Fibroblast of lung (primary cell): ENCODE data around the gene ATP2B2. TPM values are rescaled to one million over a fixed set of nuclear protein-coding genes. Genes with fewer than 3 reads are reported as not detected.

Source experiments
- DNase-seq, 2 donors: peaks; one replicate each; pipeline versions ENCODE4 v3.0.0 to v3.0.0-alpha.2; 2010; ENCODE audit warnings: low read depth in 2 of 2
- H2AFZ ChIP-seq: 2 replicates; pipeline ENCODE4 v1.5.1; 2012; ENCODE audit warnings: low read length, control low read depth, inconsistent platforms
- H3K27ac ChIP-seq: 2 replicates; pipeline ENCODE4 v1.5.1; 2011; ENCODE audit warnings: low read length, control low read depth; ENCODE audit not compliant: insufficient read depth
- H3K27me3 ChIP-seq: 2 replicates; pipeline ENCODE4 v1.5.1; 2011; ENCODE audit warnings: mild to moderate bottlenecking, low read length; ENCODE audit not compliant: control insufficient read depth, insufficient read depth
- H3K36me3 ChIP-seq: 2 replicates; pipeline ENCODE4 v1.5.1; 2011; ENCODE audit warnings: low read length; ENCODE audit not compliant: control insufficient read depth, insufficient read depth
- H3K4me1 ChIP-seq: 2 replicates; pipeline ENCODE4 v1.5.1; 2011; ENCODE audit warnings: low read length; ENCODE audit not compliant: control insufficient read depth, insufficient read depth; ENCODE audit errors: extremely low read depth
- H3K4me2 ChIP-seq: 2 replicates; pipeline ENCODE4 v1.5.1; 2011; ENCODE audit warnings: low read length, control low read depth; ENCODE audit not compliant: insufficient read depth; ENCODE audit errors: extremely low read depth
- H3K4me3 ChIP-seq, 4 experiments: fragments of 200-600 bp in 1 of 4; sonication (generic) in 1 of 4; replicated peaks in 1 of 4; 2 replicates each; pipeline ENCODE4 v1.5.1; 2011 to 2016; ENCODE audit warnings: low read length in 4 of 4, low read depth in 3 of 4, mild to moderate bottlenecking in 3 of 4, control low read depth in 2 of 4, inconsistent platforms in 1 of 4, mixed read lengths in 1 of 4; ENCODE audit not compliant: insufficient read depth in 1 of 4; ENCODE audit errors: control extremely low read depth in 1 of 4
- H3K79me2 ChIP-seq: 2 replicates; pipeline ENCODE4 v1.5.1; 2012; ENCODE audit warnings: mild to moderate bottlenecking, low read length, inconsistent platforms; ENCODE audit not compliant: control insufficient read depth, insufficient read depth
- H3K9ac ChIP-seq: 2 replicates; pipeline ENCODE4 v1.5.1; 2011; ENCODE audit warnings: mild to moderate bottlenecking, low read length, control low read depth; ENCODE audit not compliant: insufficient read depth
- H3K9me3 ChIP-seq: 2 replicates; pipeline ENCODE4 v1.5.1; 2012; ENCODE audit warnings: low read depth, low read length; ENCODE audit not compliant: control insufficient read depth, insufficient read depth
- H4K20me1 ChIP-seq: 2 replicates; pipeline ENCODE4 v1.5.1; 2011; ENCODE audit warnings: low read length; ENCODE audit not compliant: control insufficient read depth, insufficient read depth; ENCODE audit errors: extremely low read depth
- EZH2 ChIP-seq: IDR thresholded peaks from 2 replicates; pipeline ENCODE4 v1.5.1; 2012; ENCODE audit warnings: low read length, control low read depth, mild to moderate bottlenecking; ENCODE audit errors: missing control alignments
- polyA plus RNA-seq, 2 donors: library from polyadenylated mRNA; depleted of rRNA in 1 of 2; stranded (reverse) in 1 of 2; unstranded in 1 of 2; fragments of >200 nt; gene quantifications; 2 replicates each; pipeline ENCODE4 v1.2.1, GENCODE V29; 2011 to 2012; ENCODE audit warnings: missing spikeins in 1 of 2
- total RNA-seq: library from RNA; depleted of rRNA; stranded (reverse); fragments of >200 nt; gene quantifications from 2 replicates; pipeline ENCODE4 v1.2.1, GENCODE V29; 2014
- TF ChIP-seq, protein P1 (sequence below), 2 donors: IDR thresholded peaks in 1 of 2; conservative IDR thresholded peaks in 1 of 2; 1 replicate in 1 of 2; 2 replicates in 1 of 2; pipeline ENCODE4 v1.5.1; 2011 to 2012; ENCODE audit warnings: low read length in 2 of 2, control low read depth in 1 of 2, inconsistent platforms in 1 of 2, low read depth in 1 of 2, mild to moderate bottlenecking in 1 of 2

ATP2B2 gene
- total and polyA plus RNA-seq, 2 donors (not counting 1 experiment from before 2014, with no cell fraction given), result not detected

DNA sequence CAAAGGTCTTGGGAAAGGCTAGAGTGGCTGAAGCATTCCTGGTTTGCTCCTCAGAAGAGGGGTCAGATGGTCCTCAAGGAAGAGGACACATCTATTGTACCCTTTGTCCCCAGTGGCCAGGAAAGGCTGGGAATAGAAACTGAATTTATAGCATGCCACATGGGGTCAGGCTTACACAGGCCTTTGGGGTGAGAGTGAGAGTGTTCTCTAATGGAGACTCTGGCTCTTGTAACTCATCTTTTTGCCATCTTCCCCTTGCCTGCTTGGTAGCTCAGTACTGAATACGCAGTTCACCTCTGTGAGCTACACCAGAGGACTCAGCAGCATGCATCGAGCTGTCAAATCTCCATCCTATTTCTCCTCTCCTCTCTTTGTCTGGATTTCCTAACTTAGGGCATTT lies 87.5 kb downstream of the ATP2B2 start:
- peak; percentile 33 to 49 for DNase-seq
- no peaks in the 10 kb centered on the region for H3K36me3 ChIP-seq
- H3K9me3 ChIP-seq, result no peaks in the 10 kb centered on the region
- H2AFZ ChIP-seq, result no peak overlapping the region
- peaks cover 11% of the 10 kb centered on the region for H3K27me3 ChIP-seq
- TF ChIP-seq, protein P1, sequence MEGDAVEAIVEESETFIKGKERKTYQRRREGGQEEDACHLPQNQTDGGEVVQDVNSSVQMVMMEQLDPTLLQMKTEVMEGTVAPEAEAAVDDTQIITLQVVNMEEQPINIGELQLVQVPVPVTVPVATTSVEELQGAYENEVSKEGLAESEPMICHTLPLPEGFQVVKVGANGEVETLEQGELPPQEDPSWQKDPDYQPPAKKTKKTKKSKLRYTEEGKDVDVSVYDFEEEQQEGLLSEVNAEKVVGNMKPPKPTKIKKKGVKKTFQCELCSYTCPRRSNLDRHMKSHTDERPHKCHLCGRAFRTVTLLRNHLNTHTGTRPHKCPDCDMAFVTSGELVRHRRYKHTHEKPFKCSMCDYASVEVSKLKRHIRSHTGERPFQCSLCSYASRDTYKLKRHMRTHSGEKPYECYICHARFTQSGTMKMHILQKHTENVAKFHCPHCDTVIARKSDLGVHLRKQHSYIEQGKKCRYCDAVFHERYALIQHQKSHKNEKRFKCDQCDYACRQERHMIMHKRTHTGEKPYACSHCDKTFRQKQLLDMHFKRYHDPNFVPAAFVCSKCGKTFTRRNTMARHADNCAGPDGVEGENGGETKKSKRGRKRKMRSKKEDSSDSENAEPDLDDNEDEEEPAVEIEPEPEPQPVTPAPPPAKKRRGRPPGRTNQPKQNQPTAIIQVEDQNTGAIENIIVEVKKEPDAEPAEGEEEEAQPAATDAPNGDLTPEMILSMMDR (conservative IDR thresholded peaks at IDR 0.05 in 1 of 2, IDR thresholded peaks at IDR 0.05 in 1 of 2; ENCODE audit: low read depth in 1 of 2, low read length in 2 of 2), result peak; percentile 26 to 34
- no peak for TF ChIP-seq EZH2
- no peaks in the 10 kb centered on the region for H4K20me1 ChIP-seq
- no peaks in the 10 kb centered on the region for H3K79me2 ChIP-seq
- no peak overlapping the region for H3K4me2 ChIP-seq
- no peaks in the 10 kb centered on the region for H3K4me1 ChIP-seq
- no peak overlapping the region for H3K9ac ChIP-seq
- H3K27ac ChIP-seq, result no peak overlapping the region
- no peak overlapping the region for H3K4me3 ChIP-seq

DNA sequence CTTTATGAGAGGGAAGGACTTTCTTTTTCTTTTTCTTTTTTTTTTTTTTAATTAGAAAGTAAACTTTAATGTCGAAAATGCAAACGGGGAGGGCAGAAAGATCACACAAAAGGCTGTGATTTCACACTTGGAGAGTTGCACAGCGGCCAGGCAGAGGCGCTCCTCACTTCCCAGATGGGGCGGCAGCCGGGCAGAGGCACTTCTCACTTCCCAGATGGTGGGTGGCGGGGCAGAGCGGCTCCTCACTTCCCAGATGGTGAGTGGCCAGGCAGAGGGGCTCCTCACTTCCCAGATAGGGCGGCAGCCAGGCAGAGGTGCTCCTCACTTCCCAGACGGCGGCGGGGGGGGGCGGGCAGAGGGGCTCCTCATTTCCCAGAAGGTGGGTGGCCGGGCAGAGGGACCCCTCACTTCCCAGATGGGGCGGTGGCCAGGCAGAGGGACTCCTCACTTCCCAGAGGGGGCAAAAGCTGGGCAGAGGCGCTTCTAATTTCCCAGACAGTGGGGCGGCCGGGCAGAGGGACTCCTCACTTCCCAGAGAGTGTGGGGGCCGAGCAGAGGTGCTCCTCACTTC lies 88.6 kb downstream of the ATP2B2 start:
- H2AFZ ChIP-seq, result no peak overlapping the region
- peaks cover 13% of the 10 kb centered on the region for H3K27me3 ChIP-seq
- H3K27ac ChIP-seq, result no peak overlapping the region
- no peak for DNase-seq
- no peaks in the 10 kb centered on the region for H3K79me2 ChIP-seq
- no peak overlapping the region for H3K9ac ChIP-seq
- no peaks in the 10 kb centered on the region for H3K9me3 ChIP-seq
- H3K36me3 ChIP-seq, result no peaks in the 10 kb centered on the region
- no peaks in the 10 kb centered on the region for H4K20me1 ChIP-seq
- no peak overlapping the region for H3K4me3 ChIP-seq
- TF ChIP-seq EZH2, result no peak
- TF ChIP-seq, protein P1 (conservative IDR thresholded peaks at IDR 0.05 in 1 of 2, IDR thresholded peaks at IDR 0.05 in 1 of 2; ENCODE audit: low read depth in 1 of 2, low read length in 2 of 2), result no peak
- no peaks in the 10 kb centered on the region for H3K4me1 ChIP-seq
- no peak overlapping the region for H3K4me2 ChIP-seq

DNA sequence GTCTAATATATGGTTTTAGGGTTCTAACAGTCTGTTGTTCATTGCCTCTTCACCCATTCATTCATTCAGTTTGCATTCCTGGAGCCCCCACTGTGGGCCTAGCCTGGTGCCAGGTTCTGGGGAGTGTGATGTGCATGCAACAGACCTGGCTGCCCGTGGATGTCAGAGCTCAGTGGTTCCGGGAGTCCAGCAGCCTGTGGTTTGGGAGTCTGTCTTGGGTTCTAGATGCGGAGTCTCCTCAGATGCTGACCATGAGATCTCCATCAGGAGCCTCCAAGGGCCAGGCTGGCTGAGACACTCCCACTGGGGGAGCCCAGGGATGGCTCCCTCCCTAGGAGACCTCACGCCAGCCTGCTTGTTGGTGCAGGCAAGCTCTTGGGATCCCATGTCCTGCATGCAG lies 92.3 kb downstream of the ATP2B2 start:
- DNase-seq, result no peak
- TF ChIP-seq, protein P1 (conservative IDR thresholded peaks at IDR 0.05 in 1 of 2, IDR thresholded peaks at IDR 0.05 in 1 of 2; ENCODE audit: low read depth in 1 of 2, low read length in 2 of 2), result no peak
- no peak for TF ChIP-seq EZH2
- peaks cover 10% of the 10 kb centered on the region for H3K27me3 ChIP-seq
- no peak overlapping the region for H3K27ac ChIP-seq
- H3K79me2 ChIP-seq, result no peaks in the 10 kb centered on the region
- H3K36me3 ChIP-seq, result no peaks in the 10 kb centered on the region
- H3K9ac ChIP-seq, result no peak overlapping the region
- no peak overlapping the region for H3K4me3 ChIP-seq
- no peak overlapping the region for H3K4me2 ChIP-seq
- no peaks in the 10 kb centered on the region for H3K4me1 ChIP-seq
- no peaks in the 10 kb centered on the region for H4K20me1 ChIP-seq
- no peaks in the 10 kb centered on the region for H3K9me3 ChIP-seq
- H2AFZ ChIP-seq, result no peak overlapping the region
